Peyer's patch (tissue), 4 donors: ENCODE data around the gene SMAD9. TPM values are rescaled to one million over a fixed set of nuclear protein-coding genes. Genes with fewer than 3 reads are reported as not detected.

Experiments used
- DNase-seq, 3 donors: peaks; one replicate each; pipeline ENCODE4 v3.0.0-alpha.2; 2017 to 2019
- H3K27ac ChIP-seq, 4 donors: fragments of 200-600 bp; sonication (generic); one replicate each; pipeline ENCODE4 v1.5.1; 2016 to 2019
- H3K27me3 ChIP-seq, 2 donors: fragments of 200-600 bp; sonication (generic); one replicate each; pipeline ENCODE4 v1.5.1; 2019
- H3K36me3 ChIP-seq, 3 donors: fragments of 200-600 bp; sonication (generic); one replicate each; pipeline ENCODE4 v1.5.1; 2016 to 2019
- H3K4me1 ChIP-seq, 4 donors: fragments of 200-600 bp; sonication (generic); one replicate each; pipeline ENCODE4 v1.5.1; 2016 to 2019
- H3K4me3 ChIP-seq, 4 donors: fragments of 200-600 bp; sonication (generic); 1 replicate in 3 of 4; 2 replicates in 1 of 4; pipeline ENCODE4 v1.5.1; 2016 to 2019; ENCODE audit warnings: mild to moderate bottlenecking in 1 of 4
- H3K9me3 ChIP-seq, 4 donors: fragments of 200-600 bp; sonication (generic); one replicate each; pipeline ENCODE4 v1.5.1; 2016 to 2019; ENCODE audit warnings: mild to moderate bottlenecking in 1 of 4
- CTCF ChIP-seq, 6 experiments: fragments of 450-650 bp in 4 of 6; fragments of 200-600 bp in 2 of 6; sonication (generic) in 1 of 6; IDR thresholded peaks; one replicate each; pipeline ENCODE4 v1.5.1; 2017 to 2019; ENCODE audit warnings: antibody characterized with exemption in 6 of 6, mild to moderate bottlenecking in 3 of 6, moderate library complexity in 1 of 6
- POLR2A ChIP-seq, 2 donors: fragments of 450-650 bp; IDR thresholded peaks; one replicate each; pipeline ENCODE4 v1.5.1; 2017; ENCODE audit warnings: antibody characterized with exemption in 2 of 2, mild to moderate bottlenecking in 2 of 2, moderate library complexity in 2 of 2
- total RNA-seq, 4 donors: library from RNA; depleted of rRNA; stranded (reverse); fragments of >200 nt; gene quantifications; one replicate each; pipeline ENCODE4 v1.1.0, GENCODE V29; 2016

The SMAD9 gene
- total RNA-seq, 4 donors from 2014 or later, result 3.2 to 10.7 (median 4.0) TPM

- peak within 1 kb of the TSS; percentile 84 to 91 (median 89) for H3K4me3 ChIP-seq
- TF ChIP-seq POLR2A (IDR thresholded peaks at IDR 0.05) (peak; percentile 32 to 54), CTCF (IDR thresholded peaks at IDR 0.05) (peak in 2 of 6 experiments; percentile 26 to 29)
- peak; percentile 89 to 96 (median 92) for DNase-seq
- H3K9me3 ChIP-seq, result no peaks in the 10 kb centered on the region
- H3K4me1 ChIP-seq, result peaks cover 0 to 18% (median 3%) of the 10 kb centered on the region in 4 donors
- H3K27me3 ChIP-seq, result no peaks in the 10 kb centered on the region
- H3K27ac ChIP-seq, result peak within 1 kb of the TSS; percentile 72 to 92 (median 80)
- no peaks in the 10 kb centered on the region for H3K36me3 ChIP-seq
Measured at GRCh38 chr13:36818804-36819738, 101.0 kb downstream of the SMAD9 start, which contains the start of gene RFXAP. Gene RFXAP (plus strand): TSS chr13:36819222. CDS start chr13:36819358, 136 bp downstream.

- Histone ChIP-seq H3K4me3 (peak overlapping the region; percentile 84 to 91 (median 89)), H3K9me3 (no peaks in the 10 kb centered on the region), H3K27ac (peak overlapping the region in 3 of 4 donors; percentile 79 to 92 (median 81)), H3K36me3 (no peaks in the 10 kb centered on the region), H3K4me1 (peaks cover 0 to 18% (median 3%) of the 10 kb centered on the region in 4 donors), H3K27me3 (no peaks in the 10 kb centered on the region)
- TF ChIP-seq CTCF (IDR thresholded peaks at IDR 0.05) (no peak), POLR2A (IDR thresholded peaks at IDR 0.05) (no peak)
- DNase-seq, result no peak
Measured at GRCh38 chr13:36817996-36818803, 101.8 kb downstream of the SMAD9 start.

GRCh38 chr13:36815062-36815461, 105.0 kb downstream of the SMAD9 start:
- Histone ChIP-seq H3K9me3 (no peaks in the 10 kb centered on the region), H3K27ac (no peak overlapping the region), H3K4me3 (no peak overlapping the region), H3K4me1 (peaks cover 0 to 5% (median 0%) of the 10 kb centered on the region in 4 donors), H3K36me3 (no peaks in the 10 kb centered on the region), H3K27me3 (no peaks in the 10 kb centered on the region)
- no peak for DNase-seq
- TF ChIP-seq CTCF (IDR thresholded peaks at IDR 0.05), result peak in 2 of 6 experiments; percentile 16 to 17
- no peak for TF ChIP-seq POLR2A (IDR thresholded peaks at IDR 0.05)

- no peak for TF ChIP-seq POLR2A (IDR thresholded peaks at IDR 0.05)
- TF ChIP-seq CTCF (IDR thresholded peaks at IDR 0.05), result no peak
- Histone ChIP-seq H3K4me1 (no peaks in the 10 kb centered on the region), H3K27ac (no peak overlapping the region), H3K27me3 (no peaks in the 10 kb centered on the region), H3K36me3 (no peaks in the 10 kb centered on the region), H3K9me3 (no peaks in the 10 kb centered on the region), H3K4me3 (no peak overlapping the region)
- no peak for DNase-seq
Measured at GRCh38 chr13:36814465-36814864, 105.6 kb downstream of the SMAD9 start.

GRCh38 chr13:36813225-36813624, 106.8 kb downstream of the SMAD9 start:
- H3K36me3 ChIP-seq, result no peaks in the 10 kb centered on the region
- no peak overlapping the region for H3K27ac ChIP-seq
- no peak overlapping the region for H3K4me3 ChIP-seq
- no peaks in the 10 kb centered on the region for H3K9me3 ChIP-seq
- H3K4me1 ChIP-seq, result no peaks in the 10 kb centered on the region
- no peaks in the 10 kb centered on the region for H3K27me3 ChIP-seq
- TF ChIP-seq CTCF (IDR thresholded peaks at IDR 0.05), result no peak
- TF ChIP-seq POLR2A (IDR thresholded peaks at IDR 0.05), result no peak
- no peak for DNase-seq
